NB4 (cell line): ENCODE results near the gene CSNK1D.
"Not testable (repeated sequence)": the region's sequence is repeated elsewhere in the genome, so short reads cannot be mapped to it uniquely, and the experiment has no call there.

Source experiments
- DNase-seq: peaks from one replicate; pipeline ENCODE4 v3.0.0; 2010; ENCODE audit warnings: low read depth
- H3K4me3 ChIP-seq: one replicate; pipeline ENCODE4 v1.5.1; 2011; ENCODE audit warnings: mild to moderate bottlenecking, low read depth, low read length, moderate library complexity
- MYC ChIP-seq: IDR thresholded peaks from 2 replicates; pipeline ENCODE4 v1.6.1; 2011; ENCODE audit warnings: low read depth, low read length
- POLR2A ChIP-seq: IDR thresholded peaks from 2 replicates; pipeline ENCODE4 v1.6.1; 2011; ENCODE audit warnings: mild to moderate bottlenecking; ENCODE audit not compliant: insufficient read length; ENCODE audit errors: extremely low read depth
- TF ChIP-seq, protein P1 (sequence below): IDR thresholded peaks from 2 replicates; pipeline ENCODE4 v1.6.1; 2011; ENCODE audit warnings: low read depth, low read length
- TF ChIP-seq, protein P2 (sequence below): IDR thresholded peaks from one replicate; pipeline ENCODE4 v1.5.1; 2012; ENCODE audit warnings: low read depth, low read length

Gene CSNK1D

DNA sequence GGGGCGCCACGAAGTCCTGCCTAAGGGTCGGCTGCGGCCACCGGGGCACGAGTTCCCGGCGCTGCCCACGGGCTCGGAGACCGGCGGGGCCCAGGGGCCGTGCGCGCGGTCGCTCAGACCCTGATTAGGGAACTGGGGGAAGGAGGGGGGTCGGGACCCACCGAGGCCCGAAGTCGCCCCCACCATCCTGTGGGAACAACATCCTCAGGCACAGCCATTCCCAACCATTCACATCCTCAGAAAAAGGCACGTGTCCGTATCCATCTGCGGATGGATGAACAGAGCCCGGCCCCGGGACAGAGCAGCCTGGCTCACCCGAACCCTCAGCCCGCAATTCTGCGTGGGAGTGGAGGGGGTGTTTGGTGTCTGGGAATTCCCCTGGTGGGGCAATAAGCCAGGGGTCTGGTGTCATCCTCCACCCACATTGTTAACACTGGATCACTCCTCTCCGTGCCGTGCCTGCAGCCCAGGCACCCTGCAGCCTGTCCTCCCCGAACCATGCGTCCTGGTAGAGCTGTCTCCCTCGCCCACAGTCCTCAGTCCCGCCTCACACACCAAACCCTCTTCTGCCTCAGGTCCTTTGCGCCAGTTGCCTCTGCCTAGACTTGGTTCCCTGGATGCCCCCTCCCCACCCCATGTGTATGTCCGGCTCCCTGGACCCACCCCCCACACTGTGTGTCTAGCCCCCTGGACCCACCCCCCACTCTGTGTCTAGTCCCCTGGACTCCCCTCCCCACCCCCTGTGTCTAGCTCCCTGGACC lies 60.1 kb downstream of the CSNK1D start:
- H3K4me3 ChIP-seq = peak overlapping the region; percentile 38
- DNase-seq = peak; percentile 74
- TF ChIP-seq, protein P1, sequence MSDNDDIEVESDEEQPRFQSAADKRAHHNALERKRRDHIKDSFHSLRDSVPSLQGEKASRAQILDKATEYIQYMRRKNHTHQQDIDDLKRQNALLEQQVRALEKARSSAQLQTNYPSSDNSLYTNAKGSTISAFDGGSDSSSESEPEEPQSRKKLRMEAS = peak; percentile 65
- TF ChIP-seq MYC (peak; percentile 35; the same call in 1 of the 2 replicates), POLR2A (no peak)
- TF ChIP-seq, protein P2, sequence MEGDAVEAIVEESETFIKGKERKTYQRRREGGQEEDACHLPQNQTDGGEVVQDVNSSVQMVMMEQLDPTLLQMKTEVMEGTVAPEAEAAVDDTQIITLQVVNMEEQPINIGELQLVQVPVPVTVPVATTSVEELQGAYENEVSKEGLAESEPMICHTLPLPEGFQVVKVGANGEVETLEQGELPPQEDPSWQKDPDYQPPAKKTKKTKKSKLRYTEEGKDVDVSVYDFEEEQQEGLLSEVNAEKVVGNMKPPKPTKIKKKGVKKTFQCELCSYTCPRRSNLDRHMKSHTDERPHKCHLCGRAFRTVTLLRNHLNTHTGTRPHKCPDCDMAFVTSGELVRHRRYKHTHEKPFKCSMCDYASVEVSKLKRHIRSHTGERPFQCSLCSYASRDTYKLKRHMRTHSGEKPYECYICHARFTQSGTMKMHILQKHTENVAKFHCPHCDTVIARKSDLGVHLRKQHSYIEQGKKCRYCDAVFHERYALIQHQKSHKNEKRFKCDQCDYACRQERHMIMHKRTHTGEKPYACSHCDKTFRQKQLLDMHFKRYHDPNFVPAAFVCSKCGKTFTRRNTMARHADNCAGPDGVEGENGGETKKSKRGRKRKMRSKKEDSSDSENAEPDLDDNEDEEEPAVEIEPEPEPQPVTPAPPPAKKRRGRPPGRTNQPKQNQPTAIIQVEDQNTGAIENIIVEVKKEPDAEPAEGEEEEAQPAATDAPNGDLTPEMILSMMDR = no peak

DNA sequence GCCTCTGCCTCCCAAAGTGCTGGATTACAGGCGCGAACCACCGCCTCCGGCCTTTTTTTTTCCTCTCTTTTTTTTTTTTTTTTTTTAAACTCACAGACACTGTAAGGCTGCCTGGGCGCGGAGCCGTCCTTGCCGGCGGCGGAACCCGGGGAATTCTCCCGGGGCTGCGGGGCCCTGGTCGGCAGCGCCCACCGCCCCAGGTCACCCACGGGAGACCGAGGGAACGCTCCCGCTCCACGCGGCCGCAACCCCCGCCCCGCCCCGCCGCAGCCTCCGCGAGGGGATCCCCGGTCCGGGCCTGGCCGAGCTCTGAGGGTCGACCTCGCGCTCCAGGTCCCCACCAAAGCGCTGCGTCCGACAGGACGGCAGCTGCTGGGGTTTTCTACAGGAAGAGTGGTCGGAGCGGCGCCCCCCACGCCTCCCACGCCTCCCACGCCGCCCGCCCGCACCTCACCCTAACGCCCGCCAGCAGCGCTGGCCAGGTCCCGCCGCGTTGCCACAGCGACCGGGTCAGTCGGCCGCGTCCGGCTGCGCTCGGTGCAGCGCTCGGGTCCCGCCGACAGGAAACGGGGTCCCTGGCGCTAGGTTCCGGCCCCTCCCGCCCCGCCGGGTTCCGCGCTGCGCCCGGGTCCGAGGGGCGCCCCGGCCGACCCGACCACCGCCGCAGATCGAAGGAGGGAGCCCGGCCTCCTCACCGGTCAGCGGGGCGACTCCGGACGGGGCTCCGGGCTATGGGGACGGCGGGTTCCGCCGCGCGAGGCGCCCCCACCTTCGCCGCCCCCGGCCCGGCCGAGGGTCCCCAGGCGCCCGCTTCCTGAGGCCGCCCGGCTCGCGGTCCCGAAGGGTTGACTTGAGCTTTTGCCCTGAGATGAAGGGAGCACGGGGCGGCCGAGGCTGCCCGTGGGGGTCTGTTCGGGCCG lies 60.9 kb downstream of the CSNK1D start, which contains the start of gene CCDC57:
TSS of gene CCDC57 (minus strand) at position 512 of the 920 bp plus-strand sequence. CDS start 10,898 bp downstream, outside the sequence.
- peak; percentile 89 for DNase-seq

DNA sequence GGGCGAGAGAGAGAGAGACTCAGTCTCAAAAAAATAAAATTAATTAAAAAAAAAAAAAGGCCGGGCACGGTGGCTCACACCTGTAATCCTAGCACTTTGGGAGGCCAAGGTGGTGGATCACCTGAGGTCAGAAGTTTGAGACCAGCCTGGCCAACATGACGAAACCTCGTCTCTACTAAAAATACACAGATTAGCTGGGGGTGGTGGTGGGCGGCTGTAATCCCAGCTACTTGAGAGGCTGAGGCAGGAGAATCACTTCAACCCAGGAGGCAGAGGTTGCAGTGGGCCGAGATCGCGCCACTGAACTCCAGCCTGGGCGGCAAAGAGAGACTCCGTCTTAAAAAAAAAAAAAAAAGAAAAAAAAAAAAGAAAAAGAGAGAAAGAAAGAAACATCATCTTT lies 62.8 kb downstream of the CSNK1D start:
- not testable (repeated sequence) for H3K4me3 ChIP-seq, DNase-seq

More for the DNA sequence above, 60.9 kb downstream of the CSNK1D start, which contains the start of gene CCDC57:
- peak within 1 kb of the TSS; percentile 63 for H3K4me3 ChIP-seq
- TF ChIP-seq, protein P1 = peak; percentile 50
- TF ChIP-seq POLR2A (peak; percentile 22), MYC (0 out of 2 replicates have a peak, but pooled peaks have one; percentile 1)
- TF ChIP-seq, protein P2 = no peak

DNA sequence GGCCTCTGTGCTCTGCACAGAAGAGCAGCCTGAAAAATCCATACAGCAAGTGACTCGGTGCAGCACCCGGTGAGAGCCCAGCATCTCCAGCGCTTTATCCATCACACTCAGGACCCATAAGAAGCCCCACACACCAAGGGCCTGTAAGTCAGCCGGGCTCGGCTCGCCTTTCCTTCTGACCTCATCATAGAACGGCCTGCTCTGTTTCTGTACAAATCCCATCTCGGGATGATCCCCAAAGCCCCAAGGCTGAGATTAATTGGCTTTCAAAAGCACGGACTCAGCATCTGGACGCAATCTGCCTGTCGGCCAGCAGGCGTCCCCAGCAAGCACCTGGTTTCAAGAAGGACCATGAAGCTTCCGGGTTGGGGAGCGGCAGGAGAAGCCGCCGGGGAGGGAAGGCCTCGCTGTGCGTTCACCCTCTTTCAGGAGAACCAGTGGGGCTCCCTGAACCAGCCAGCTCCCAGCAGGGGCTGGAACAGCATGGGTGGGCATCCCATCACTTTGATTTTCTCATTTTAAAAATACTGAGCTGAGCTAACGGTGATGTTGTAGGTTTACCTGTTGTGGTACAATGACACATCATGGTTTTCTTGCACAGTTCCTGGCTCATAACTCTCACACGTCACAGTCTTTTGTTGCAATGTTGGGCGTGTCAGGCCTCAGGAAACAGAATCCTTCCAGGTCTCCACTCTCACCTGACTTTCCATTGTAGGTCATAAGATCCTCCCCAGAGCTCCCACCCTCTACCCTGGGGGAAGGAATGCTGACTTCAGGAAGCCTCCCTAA lies 67.6 kb downstream of the CSNK1D start:
- TF ChIP-seq, protein P1 = peak; percentile 55; the same call in 1 of the 2 replicates
- peak; percentile 54; the same call in 1 of the 2 replicates for TF ChIP-seq MYC
- TF ChIP-seq, protein P2 = peak; percentile 77
- TF ChIP-seq POLR2A = peak; percentile 50
- DNase-seq = peak; percentile 87
- no peak overlapping the region for H3K4me3 ChIP-seq

DNA sequence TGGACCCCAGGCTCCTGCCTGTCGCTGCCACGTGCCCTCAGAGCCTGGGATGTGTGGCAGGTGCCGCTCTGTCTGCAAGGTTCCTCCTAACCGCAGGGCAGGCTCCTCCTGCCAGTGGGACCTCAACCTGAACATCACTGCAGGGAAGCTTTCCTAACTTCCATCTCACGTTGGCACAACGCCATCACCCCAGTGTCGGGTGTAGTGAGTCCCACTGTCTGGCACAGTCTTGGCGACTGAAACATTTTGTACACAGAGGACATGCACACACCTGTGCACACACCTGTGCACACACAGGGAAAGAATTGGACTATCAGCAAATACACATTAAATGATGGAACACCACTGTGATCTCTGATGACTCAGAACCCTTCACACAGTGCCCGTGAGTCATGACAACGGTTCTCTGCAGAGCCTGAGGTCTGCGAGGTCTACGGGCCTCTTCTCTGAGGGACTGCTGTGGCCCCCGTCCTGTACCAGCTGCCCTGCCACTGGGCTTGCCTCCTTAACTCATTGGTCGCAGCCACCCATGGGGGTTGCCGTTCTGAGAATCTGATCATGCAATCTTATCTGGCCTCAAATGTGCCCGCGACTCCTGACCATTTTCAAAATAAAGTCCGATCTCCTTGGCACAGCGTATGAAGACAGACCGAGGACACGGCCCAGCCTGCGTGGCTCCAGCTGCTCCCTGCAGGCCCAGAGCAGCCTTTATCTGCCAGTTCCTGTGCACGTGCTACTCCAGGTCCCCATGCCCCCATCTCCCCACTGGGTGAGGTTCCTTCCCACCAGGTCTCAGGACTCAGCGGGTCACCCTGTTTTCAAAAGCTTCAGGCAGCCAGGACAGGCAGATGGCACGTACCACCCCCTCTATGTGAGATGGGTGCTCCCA lies 68.4 kb downstream of the CSNK1D start:
- peak; percentile 74 for DNase-seq
- no peak overlapping the region for H3K4me3 ChIP-seq
- TF ChIP-seq, protein P2 = no peak
- TF ChIP-seq MYC (no peak), POLR2A (no peak)
- TF ChIP-seq, protein P1 = peak; percentile 31; the same call in 1 of the 2 replicates
